Fibroblast of lung (primary cell): ENCODE results near the gene TMEM131L. TPM values are rescaled to one million over a fixed set of nuclear protein-coding genes. Genes with fewer than 3 reads are reported as not detected.
A peak's percentile ranks its signal among the peaks of the same experiment; 100 is the strongest.

Experiments used
- DNase-seq, 2 donors: peaks; one replicate each; pipeline versions ENCODE4 v3.0.0 to v3.0.0-alpha.2; 2010; ENCODE audit warnings: low read depth in 2 of 2
- H2AFZ ChIP-seq: 2 replicates; pipeline ENCODE4 v1.5.1; 2012; ENCODE audit warnings: low read length, control low read depth, inconsistent platforms
- H3K27ac ChIP-seq: 2 replicates; pipeline ENCODE4 v1.5.1; 2011; ENCODE audit warnings: low read length, control low read depth; ENCODE audit not compliant: insufficient read depth
- H3K27me3 ChIP-seq: 2 replicates; pipeline ENCODE4 v1.5.1; 2011; ENCODE audit warnings: mild to moderate bottlenecking, low read length; ENCODE audit not compliant: control insufficient read depth, insufficient read depth
- H3K36me3 ChIP-seq: 2 replicates; pipeline ENCODE4 v1.5.1; 2011; ENCODE audit warnings: low read length; ENCODE audit not compliant: control insufficient read depth, insufficient read depth
- H3K4me1 ChIP-seq: 2 replicates; pipeline ENCODE4 v1.5.1; 2011; ENCODE audit warnings: low read length; ENCODE audit not compliant: control insufficient read depth, insufficient read depth; ENCODE audit errors: extremely low read depth
- H3K4me2 ChIP-seq: 2 replicates; pipeline ENCODE4 v1.5.1; 2011; ENCODE audit warnings: low read length, control low read depth; ENCODE audit not compliant: insufficient read depth; ENCODE audit errors: extremely low read depth
- H3K4me3 ChIP-seq, 4 experiments: fragments of 200-600 bp in 1 of 4; sonication (generic) in 1 of 4; replicated peaks in 1 of 4; 2 replicates each; pipeline ENCODE4 v1.5.1; 2011 to 2016; ENCODE audit warnings: low read length in 4 of 4, low read depth in 3 of 4, mild to moderate bottlenecking in 3 of 4, control low read depth in 2 of 4, inconsistent platforms in 1 of 4, mixed read lengths in 1 of 4; ENCODE audit not compliant: insufficient read depth in 1 of 4; ENCODE audit errors: control extremely low read depth in 1 of 4
- H3K79me2 ChIP-seq: 2 replicates; pipeline ENCODE4 v1.5.1; 2012; ENCODE audit warnings: mild to moderate bottlenecking, low read length, inconsistent platforms; ENCODE audit not compliant: control insufficient read depth, insufficient read depth
- H3K9ac ChIP-seq: 2 replicates; pipeline ENCODE4 v1.5.1; 2011; ENCODE audit warnings: mild to moderate bottlenecking, low read length, control low read depth; ENCODE audit not compliant: insufficient read depth
- H3K9me3 ChIP-seq: 2 replicates; pipeline ENCODE4 v1.5.1; 2012; ENCODE audit warnings: low read depth, low read length; ENCODE audit not compliant: control insufficient read depth, insufficient read depth
- H4K20me1 ChIP-seq: 2 replicates; pipeline ENCODE4 v1.5.1; 2011; ENCODE audit warnings: low read length; ENCODE audit not compliant: control insufficient read depth, insufficient read depth; ENCODE audit errors: extremely low read depth
- CTCF ChIP-seq, 2 donors: IDR thresholded peaks in 1 of 2; conservative IDR thresholded peaks in 1 of 2; 1 replicate in 1 of 2; 2 replicates in 1 of 2; pipeline ENCODE4 v1.5.1; 2011 to 2012; ENCODE audit warnings: low read length in 2 of 2, control low read depth in 1 of 2, inconsistent platforms in 1 of 2, low read depth in 1 of 2, mild to moderate bottlenecking in 1 of 2
- EZH2 ChIP-seq: IDR thresholded peaks from 2 replicates; pipeline ENCODE4 v1.5.1; 2012; ENCODE audit warnings: low read length, control low read depth, mild to moderate bottlenecking; ENCODE audit errors: missing control alignments
- polyA plus RNA-seq, 2 donors: library from polyadenylated mRNA; depleted of rRNA in 1 of 2; stranded (reverse) in 1 of 2; unstranded in 1 of 2; fragments of >200 nt; gene quantifications; 2 replicates each; pipeline ENCODE4 v1.2.1, GENCODE V29; 2011 to 2012; ENCODE audit warnings: missing spikeins in 1 of 2
- total RNA-seq: library from RNA; depleted of rRNA; stranded (reverse); fragments of >200 nt; gene quantifications from 2 replicates; pipeline ENCODE4 v1.2.1, GENCODE V29; 2014

TMEM131L gene
- total and polyA plus RNA-seq, 2 donors (not counting 1 experiment from before 2014, with no cell fraction given), result 7.7 to 15.0 TPM

DNA sequence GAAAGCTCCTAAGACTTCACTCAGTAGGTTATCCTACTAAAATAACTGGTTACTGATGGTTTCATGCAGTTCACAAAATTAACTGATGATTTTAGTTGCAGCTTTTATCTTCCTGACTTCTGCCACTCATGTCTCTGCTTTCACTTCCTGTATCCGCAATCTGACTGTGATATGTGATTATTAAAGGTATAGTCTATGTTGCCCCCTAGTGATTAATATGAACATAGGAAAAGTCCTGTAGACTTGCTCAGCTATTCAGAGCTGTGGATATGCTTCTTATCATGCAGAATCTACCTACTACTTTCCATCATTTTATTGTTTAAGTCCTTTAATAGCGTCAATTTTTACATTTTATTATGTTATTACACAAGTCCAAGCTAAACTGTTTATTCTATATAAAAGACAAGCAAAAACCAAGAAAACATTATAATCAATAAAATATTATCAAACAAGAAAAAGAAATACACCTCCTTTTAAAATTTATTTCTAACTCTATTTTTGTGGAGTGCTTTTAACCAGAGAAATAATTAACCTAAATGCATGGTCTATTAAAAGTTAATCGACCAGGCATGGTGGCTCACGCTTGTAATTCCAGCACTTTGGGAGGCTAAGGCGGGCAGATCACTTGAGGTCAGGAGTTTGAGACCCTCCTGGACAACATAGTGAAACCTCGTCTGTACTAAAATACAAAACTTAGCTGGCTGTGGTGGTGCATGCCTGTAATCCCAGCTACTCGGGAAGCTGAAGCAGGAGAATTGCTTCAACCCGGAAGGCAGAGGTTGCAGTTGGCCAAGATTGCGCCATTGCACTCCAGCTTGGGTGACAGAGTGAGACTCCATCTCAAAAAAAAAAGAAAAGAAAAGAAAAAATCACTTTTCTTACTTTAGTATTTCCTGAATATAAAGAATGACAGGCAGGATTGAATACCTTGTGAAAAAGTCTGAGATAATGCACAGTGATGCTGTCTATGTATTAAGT lies 177.5 kb downstream of the TMEM131L start:
- no peak overlapping the region for H3K4me3 ChIP-seq
- H2AFZ ChIP-seq, result no peak overlapping the region
- H4K20me1 ChIP-seq, result no peaks in the 10 kb centered on the region

DNA sequence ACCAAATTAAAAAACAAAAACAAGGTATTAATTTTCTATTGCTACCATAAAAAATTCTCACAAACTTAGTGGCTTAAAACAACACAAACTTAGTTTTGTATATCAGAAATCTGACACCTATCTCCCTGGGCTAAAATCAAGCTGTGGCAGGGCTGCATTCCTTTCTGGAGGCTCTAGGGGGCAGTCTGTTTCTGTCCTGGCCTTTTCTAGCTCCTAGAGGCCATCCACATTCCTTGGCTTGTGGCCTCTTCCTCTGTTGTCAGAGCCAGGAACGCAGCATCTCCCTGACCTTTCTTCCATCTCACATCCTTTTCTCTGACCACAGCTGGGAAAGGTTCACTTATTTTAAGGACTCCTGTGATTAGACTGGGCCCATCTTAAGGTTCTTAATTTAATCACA lies 179.0 kb downstream of the TMEM131L start:
- no peaks in the 10 kb centered on the region for H3K4me1 ChIP-seq
- no peaks in the 10 kb centered on the region for H3K9me3 ChIP-seq
- H3K27ac ChIP-seq, result no peak overlapping the region
- H3K4me3 ChIP-seq, result no peak overlapping the region
- no peaks in the 10 kb centered on the region for H4K20me1 ChIP-seq
- no peaks in the 10 kb centered on the region for H3K27me3 ChIP-seq
- H3K79me2 ChIP-seq, result no peaks in the 10 kb centered on the region
- TF ChIP-seq EZH2, result no peak
- TF ChIP-seq CTCF (conservative IDR thresholded peaks at IDR 0.05 in 1 of 2, IDR thresholded peaks at IDR 0.05 in 1 of 2; ENCODE audit: low read depth in 1 of 2, low read length in 2 of 2), result peak in 1 of 2 donors; percentile 26
- no peaks in the 10 kb centered on the region for H3K36me3 ChIP-seq
- H2AFZ ChIP-seq, result no peak overlapping the region
- no peak for DNase-seq
- H3K4me2 ChIP-seq, result no peak overlapping the region
- no peak overlapping the region for H3K9ac ChIP-seq

More for the DNA sequence above, 177.5 kb downstream of the TMEM131L start:
- H3K9me3 ChIP-seq, result no peaks in the 10 kb centered on the region
- H3K27me3 ChIP-seq, result no peaks in the 10 kb centered on the region
- no peaks in the 10 kb centered on the region for H3K4me1 ChIP-seq
- TF ChIP-seq EZH2, result no peak
- TF ChIP-seq CTCF (conservative IDR thresholded peaks at IDR 0.05 in 1 of 2, IDR thresholded peaks at IDR 0.05 in 1 of 2; ENCODE audit: low read depth in 1 of 2, low read length in 2 of 2), result peak; percentile 21 to 50
- H3K4me2 ChIP-seq, result no peak overlapping the region
- H3K36me3 ChIP-seq, result no peaks in the 10 kb centered on the region
- no peak overlapping the region for H3K9ac ChIP-seq
- H3K79me2 ChIP-seq, result no peaks in the 10 kb centered on the region
- no peak overlapping the region for H3K27ac ChIP-seq
- DNase-seq, result peak; percentile 48 to 60

DNA sequence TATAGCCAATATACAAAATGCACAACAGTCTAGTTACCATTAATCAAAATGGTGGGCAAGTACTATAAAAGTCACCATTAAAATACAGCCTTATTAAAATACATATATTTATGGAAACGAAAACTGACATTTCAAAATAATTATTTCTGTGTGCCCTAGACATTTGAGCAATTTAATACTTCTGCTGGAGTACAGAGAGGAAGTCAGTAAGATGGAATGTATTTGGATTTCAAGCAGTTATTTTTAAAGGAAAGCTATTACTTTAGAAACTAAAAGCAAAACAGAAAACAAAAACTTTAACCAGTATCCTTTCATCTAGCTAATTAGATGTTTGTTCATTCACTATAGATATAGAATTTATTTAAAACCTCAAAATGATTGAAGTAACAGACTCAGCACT lies 180.1 kb downstream of the TMEM131L start:
- no peak overlapping the region for H2AFZ ChIP-seq
- TF ChIP-seq EZH2 (no peak), CTCF (conservative IDR thresholded peaks at IDR 0.05 in 1 of 2, IDR thresholded peaks at IDR 0.05 in 1 of 2; ENCODE audit: low read depth in 1 of 2, low read length in 2 of 2) (no peak)
- no peak for DNase-seq
- H4K20me1 ChIP-seq, result no peaks in the 10 kb centered on the region
- H3K9me3 ChIP-seq, result no peaks in the 10 kb centered on the region
- no peaks in the 10 kb centered on the region for H3K79me2 ChIP-seq
- no peaks in the 10 kb centered on the region for H3K27me3 ChIP-seq
- no peaks in the 10 kb centered on the region for H3K36me3 ChIP-seq
- no peak overlapping the region for H3K4me2 ChIP-seq
- no peak overlapping the region for H3K4me3 ChIP-seq
- H3K27ac ChIP-seq, result no peak overlapping the region
- H3K4me1 ChIP-seq, result no peaks in the 10 kb centered on the region
- H3K9ac ChIP-seq, result no peak overlapping the region
